ENCODE data around the gene ARHGEF1.

DNA sequence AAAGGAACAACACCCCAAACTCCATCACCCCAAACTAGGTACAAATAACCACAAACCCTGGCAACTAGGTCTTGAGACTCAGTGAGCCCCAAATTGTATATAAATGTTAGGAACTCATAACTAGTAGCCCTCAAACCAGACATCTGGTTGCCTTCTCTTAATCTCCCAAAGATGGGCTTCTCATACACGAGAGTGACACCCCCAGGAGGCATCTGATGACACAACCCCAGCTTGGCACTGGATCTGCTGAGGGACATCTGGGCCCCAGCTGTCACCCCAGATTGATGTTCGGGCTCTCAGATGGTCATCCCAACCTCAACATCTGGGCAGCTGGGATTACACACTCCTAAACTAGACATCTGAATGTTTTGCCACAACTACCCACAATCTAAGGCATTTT is 61.4 kb downstream of the ARHGEF1 start:
- TF ChIP-seq, protein P1, sequence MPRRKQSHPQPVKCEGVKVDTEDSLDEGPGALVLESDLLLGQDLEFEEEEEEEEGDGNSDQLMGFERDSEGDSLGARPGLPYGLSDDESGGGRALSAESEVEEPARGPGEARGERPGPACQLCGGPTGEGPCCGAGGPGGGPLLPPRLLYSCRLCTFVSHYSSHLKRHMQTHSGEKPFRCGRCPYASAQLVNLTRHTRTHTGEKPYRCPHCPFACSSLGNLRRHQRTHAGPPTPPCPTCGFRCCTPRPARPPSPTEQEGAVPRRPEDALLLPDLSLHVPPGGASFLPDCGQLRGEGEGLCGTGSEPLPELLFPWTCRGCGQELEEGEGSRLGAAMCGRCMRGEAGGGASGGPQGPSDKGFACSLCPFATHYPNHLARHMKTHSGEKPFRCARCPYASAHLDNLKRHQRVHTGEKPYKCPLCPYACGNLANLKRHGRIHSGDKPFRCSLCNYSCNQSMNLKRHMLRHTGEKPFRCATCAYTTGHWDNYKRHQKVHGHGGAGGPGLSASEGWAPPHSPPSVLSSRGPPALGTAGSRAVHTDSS (tag by site-specific recombination; IDR thresholded peaks at IDR 0.05): no peak
- TF ChIP-seq, protein P2, sequence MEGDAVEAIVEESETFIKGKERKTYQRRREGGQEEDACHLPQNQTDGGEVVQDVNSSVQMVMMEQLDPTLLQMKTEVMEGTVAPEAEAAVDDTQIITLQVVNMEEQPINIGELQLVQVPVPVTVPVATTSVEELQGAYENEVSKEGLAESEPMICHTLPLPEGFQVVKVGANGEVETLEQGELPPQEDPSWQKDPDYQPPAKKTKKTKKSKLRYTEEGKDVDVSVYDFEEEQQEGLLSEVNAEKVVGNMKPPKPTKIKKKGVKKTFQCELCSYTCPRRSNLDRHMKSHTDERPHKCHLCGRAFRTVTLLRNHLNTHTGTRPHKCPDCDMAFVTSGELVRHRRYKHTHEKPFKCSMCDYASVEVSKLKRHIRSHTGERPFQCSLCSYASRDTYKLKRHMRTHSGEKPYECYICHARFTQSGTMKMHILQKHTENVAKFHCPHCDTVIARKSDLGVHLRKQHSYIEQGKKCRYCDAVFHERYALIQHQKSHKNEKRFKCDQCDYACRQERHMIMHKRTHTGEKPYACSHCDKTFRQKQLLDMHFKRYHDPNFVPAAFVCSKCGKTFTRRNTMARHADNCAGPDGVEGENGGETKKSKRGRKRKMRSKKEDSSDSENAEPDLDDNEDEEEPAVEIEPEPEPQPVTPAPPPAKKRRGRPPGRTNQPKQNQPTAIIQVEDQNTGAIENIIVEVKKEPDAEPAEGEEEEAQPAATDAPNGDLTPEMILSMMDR (tag by site-specific recombination; IDR thresholded peaks at IDR 0.05): no peak
- TF ChIP-seq ZBTB26 (tag by site-specific recombination; optimal IDR thresholded peaks at IDR 0.05) (no peak), OSR2 (tag by site-specific recombination; IDR thresholded peaks at IDR 0.05) (no peak)
- TF ChIP-seq, protein P3, sequence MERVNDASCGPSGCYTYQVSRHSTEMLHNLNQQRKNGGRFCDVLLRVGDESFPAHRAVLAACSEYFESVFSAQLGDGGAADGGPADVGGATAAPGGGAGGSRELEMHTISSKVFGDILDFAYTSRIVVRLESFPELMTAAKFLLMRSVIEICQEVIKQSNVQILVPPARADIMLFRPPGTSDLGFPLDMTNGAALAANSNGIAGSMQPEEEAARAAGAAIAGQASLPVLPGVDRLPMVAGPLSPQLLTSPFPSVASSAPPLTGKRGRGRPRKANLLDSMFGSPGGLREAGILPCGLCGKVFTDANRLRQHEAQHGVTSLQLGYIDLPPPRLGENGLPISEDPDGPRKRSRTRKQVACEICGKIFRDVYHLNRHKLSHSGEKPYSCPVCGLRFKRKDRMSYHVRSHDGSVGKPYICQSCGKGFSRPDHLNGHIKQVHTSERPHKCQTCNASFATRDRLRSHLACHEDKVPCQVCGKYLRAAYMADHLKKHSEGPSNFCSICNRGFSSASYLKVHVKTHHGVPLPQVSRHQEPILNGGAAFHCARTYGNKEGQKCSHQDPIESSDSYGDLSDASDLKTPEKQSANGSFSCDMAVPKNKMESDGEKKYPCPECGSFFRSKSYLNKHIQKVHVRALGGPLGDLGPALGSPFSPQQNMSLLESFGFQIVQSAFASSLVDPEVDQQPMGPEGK (tag by site-specific recombination; IDR thresholded peaks at IDR 0.05): no peak
